Measurements from ENCODE around the gene NELFE.
"Not testable (repeated sequence)": the region's sequence is repeated elsewhere in the genome, so short reads cannot be mapped to it uniquely, and the experiment has no call there.

NELFE gene

DNA sequence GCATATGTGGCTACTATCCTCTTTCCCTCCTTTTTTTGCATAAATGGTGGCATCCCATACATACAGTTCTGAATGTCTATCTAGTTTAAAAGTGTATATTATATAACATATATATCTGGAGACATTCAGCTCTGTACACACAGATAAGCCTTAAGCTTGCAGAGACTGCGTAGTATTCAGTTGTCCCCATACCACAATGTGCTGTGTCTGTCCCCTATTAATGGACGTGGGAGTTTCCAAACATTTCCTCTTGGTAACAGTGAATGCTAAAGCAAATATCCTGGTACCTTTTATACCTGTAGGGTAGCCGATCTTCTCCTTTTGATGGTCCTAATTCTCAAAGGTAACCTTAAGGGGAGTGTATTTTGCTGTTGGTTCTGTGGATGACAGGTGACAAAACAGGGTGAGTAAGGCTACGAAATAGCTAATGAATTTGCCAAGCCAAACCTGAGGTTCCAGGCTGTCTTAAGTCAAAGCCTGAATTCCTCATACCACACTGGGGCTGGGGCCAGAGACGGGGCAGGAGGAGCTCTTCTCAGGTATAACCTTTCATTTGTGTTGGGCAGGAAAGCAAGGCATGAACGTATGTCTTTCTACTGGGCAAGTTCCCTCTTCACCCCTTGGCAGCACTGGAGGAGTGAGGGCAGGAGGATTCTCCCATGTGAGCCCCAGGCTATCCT is 39.0 kb downstream of the NELFE start:
- no peak overlapping the region for H3K27ac ChIP-seq (ENCODE audit: low read length)
- no CpG with 5 or more reads among the region's 6 CpGs for WGBS (ENCODE audit: insufficient coverage, insufficient read length)
- no peaks in the 10 kb centered on the region for H3K4me1 ChIP-seq (ENCODE audit: control insufficient read depth, insufficient read depth, low read length)
- DNase-seq (ENCODE audit: low read depth, low spot score) = no peak
- H3K27me3 ChIP-seq (ENCODE audit: control insufficient read depth, insufficient read depth, low read length) = no peaks in the 10 kb centered on the region
- no peaks in the 10 kb centered on the region for H3K9me3 ChIP-seq (ENCODE audit: control insufficient read depth, insufficient read depth, low read length)
- H3K4me3 ChIP-seq (ENCODE audit: low read length) = no peak overlapping the region
- no peaks in the 10 kb centered on the region for H3K36me3 ChIP-seq (ENCODE audit: control insufficient read depth, insufficient read depth, low read length)

DNA sequence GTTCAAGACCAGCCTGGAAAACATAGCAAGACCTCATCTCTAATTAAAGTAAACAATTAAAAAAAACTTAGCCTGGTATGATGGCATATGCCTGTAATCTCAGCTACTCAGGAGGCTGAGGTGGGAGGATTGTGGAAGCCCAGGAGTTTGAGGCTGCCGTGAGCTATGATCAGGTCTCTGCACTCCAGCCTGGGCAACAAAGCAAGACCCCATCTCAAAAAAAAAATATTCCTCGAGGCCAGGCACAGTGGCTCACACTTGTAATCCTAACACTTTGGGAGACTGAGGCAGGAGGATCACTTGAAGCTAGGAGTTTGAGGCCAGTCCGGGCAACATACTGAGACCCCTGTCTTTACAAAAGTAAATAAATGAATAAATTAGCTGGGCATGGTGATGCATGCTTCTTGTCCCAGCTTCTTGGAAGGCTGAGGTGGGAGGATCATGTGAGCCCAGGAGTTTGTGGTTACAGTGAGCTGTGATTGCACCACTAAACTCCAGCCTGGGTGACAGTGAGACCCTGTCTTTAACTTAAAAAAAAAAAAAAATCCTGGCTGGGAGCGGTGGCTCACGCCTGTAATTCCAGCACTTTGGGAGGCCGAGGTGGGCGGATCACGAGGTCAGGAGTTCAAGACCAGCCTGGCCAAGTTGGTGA is 40.6 kb downstream of the NELFE start:
- Histone ChIP-seq H3K27ac (ENCODE audit: low read length) (no peak overlapping the region), H3K4me1 (ENCODE audit: control insufficient read depth, insufficient read depth, low read length) (no peaks in the 10 kb centered on the region), H3K9me3 (ENCODE audit: control insufficient read depth, insufficient read depth, low read length) (no peaks in the 10 kb centered on the region), H3K36me3 (ENCODE audit: control insufficient read depth, insufficient read depth, low read length) (no peaks in the 10 kb centered on the region), H3K27me3 (ENCODE audit: control insufficient read depth, insufficient read depth, low read length) (no peaks in the 10 kb centered on the region), H3K4me3 (ENCODE audit: low read length) (no peak overlapping the region)
- no peak for DNase-seq (ENCODE audit: low read depth, low spot score)
- WGBS (ENCODE audit: insufficient coverage, insufficient read length) = no CpG with 5 or more reads among the region's 8 CpGs

DNA sequence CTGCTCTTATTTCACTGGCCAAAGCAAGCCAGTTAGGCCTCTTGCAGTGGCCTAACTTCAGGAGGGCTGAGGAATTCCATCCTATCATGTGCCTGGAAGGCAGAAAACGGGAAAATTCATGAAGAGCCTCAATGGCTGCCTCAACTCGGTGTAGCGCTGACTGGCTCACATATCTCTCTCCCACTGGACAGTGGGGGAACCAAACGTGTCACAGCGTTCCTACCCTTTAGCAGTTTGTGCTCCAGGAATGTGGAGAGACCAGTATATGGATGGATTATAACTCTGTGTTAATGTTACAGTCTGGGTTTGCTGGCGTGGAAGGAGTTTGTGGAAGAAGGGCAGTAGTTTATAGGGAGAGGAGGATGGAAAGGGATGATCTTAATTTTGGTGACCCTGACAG is 43.0 kb downstream of the NELFE start:
- H3K27me3 ChIP-seq (ENCODE audit: control insufficient read depth, insufficient read depth, low read length) = no peaks in the 10 kb centered on the region
- no peak overlapping the region for H3K27ac ChIP-seq (ENCODE audit: low read length)
- no peak for DNase-seq (ENCODE audit: low read depth, low spot score)
- no peaks in the 10 kb centered on the region for H3K9me3 ChIP-seq (ENCODE audit: control insufficient read depth, insufficient read depth, low read length)
- no peaks in the 10 kb centered on the region for H3K36me3 ChIP-seq (ENCODE audit: control insufficient read depth, insufficient read depth, low read length)
- no peak overlapping the region for H3K4me3 ChIP-seq (ENCODE audit: low read length)
- H3K4me1 ChIP-seq (ENCODE audit: control insufficient read depth, insufficient read depth, low read length) = no peaks in the 10 kb centered on the region
- 100% methylated on average over 1 of the region's 6 CpGs for WGBS (ENCODE audit: insufficient coverage, insufficient read length)

DNA sequence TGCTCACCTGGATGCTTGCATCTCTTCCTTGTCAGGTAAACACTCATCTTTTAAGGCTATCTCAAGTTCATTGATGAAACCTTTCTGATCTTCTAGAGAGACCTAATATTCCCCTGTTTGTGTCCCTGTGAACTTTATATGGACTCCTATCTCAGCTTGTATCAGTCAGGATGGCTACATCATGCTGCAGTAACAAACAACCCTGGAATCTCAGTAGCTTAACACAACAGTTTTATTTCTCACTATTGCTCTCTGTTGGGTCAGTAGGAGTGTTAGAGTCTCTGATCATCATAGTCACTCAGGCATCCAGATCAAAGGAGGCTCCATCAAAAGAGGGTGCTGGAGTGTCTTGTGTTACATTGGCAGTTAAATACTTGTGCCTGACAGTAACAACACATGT is 43.4 kb downstream of the NELFE start:
- no peaks in the 10 kb centered on the region for H3K36me3 ChIP-seq (ENCODE audit: control insufficient read depth, insufficient read depth, low read length)
- H3K9me3 ChIP-seq (ENCODE audit: control insufficient read depth, insufficient read depth, low read length) = no peaks in the 10 kb centered on the region
- H3K4me3 ChIP-seq (ENCODE audit: low read length) = no peak overlapping the region
- H3K27ac ChIP-seq (ENCODE audit: low read length) = no peak overlapping the region
- no peak for DNase-seq (ENCODE audit: low read depth, low spot score)
- H3K4me1 ChIP-seq (ENCODE audit: control insufficient read depth, insufficient read depth, low read length) = no peaks in the 10 kb centered on the region
- H3K27me3 ChIP-seq (ENCODE audit: control insufficient read depth, insufficient read depth, low read length) = no peaks in the 10 kb centered on the region

DNA sequence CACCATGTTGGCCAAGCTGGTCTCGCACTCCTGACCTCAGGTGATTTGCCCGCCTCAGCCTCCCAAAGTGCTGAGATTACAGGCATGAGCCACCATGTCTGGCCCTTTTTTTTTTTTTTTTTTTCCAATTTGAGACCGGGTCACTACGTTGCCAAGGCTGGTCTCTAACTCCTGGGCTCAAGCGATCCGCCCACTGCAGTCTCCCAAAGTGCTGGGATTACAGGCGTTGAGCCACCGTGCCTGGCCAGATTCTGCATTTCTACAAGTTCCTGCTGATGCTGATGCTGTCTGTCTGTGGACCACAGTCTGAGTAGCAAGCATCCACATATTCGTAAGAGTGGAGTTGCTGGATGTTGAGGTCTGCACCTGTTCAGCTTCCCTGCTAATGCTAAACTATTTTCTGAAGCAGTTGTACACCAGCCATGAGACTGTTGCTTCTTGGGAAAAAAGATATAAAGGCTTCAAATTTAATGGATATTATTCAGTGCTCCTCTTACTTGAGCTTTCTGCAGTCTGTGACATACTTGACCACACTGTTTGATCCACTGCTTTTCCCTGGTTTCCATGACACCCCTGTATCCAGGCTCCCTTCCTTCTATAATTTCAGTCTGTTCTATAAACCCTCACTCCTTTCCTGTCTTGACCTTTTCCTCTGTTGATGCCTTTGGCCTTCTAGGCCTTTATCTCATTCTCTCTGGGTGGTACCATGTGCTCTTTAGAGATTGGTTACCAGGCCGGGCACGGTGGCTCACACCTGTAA is 46.8 kb downstream of the NELFE start:
- H3K36me3 ChIP-seq (ENCODE audit: control insufficient read depth, insufficient read depth, low read length) = no peaks in the 10 kb centered on the region
- H3K4me1 ChIP-seq (ENCODE audit: control insufficient read depth, insufficient read depth, low read length) = no peaks in the 10 kb centered on the region
- H3K27ac ChIP-seq (ENCODE audit: low read length) = no peak overlapping the region
- no peak overlapping the region for H3K4me3 ChIP-seq (ENCODE audit: low read length)
- no peak for DNase-seq (ENCODE audit: low read depth, low spot score)
- no peaks in the 10 kb centered on the region for H3K9me3 ChIP-seq (ENCODE audit: control insufficient read depth, insufficient read depth, low read length)
- no peaks in the 10 kb centered on the region for H3K27me3 ChIP-seq (ENCODE audit: control insufficient read depth, insufficient read depth, low read length)
- no CpG with 5 or more reads among the region's 11 CpGs for WGBS (ENCODE audit: insufficient coverage, insufficient read length)

DNA sequence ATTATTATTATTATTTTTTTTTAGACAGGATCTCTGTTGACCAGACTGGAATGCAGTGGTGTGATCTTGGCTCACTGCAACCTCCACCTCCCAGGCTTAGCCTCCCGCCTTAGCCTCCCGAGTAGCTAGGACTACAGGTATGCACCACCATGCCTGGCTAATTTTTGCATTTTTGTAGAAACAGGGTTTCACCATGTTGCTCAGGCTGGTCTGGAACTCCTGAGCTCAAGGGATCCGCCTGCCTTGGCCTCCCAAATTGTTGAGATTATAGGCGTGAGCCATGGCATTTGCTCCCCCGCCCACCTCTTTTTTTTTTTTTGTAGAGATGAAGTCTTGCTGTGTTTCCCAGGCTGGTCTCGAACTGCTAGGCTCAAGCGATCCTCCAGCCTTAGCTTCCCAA is 49.5 kb downstream of the NELFE start:
- WGBS (ENCODE audit: insufficient coverage, insufficient read length) = no CpG with 5 or more reads among the region's 7 CpGs
- H3K27ac ChIP-seq (ENCODE audit: low read length); DNase-seq (ENCODE audit: low read depth, low spot score): not testable (repeated sequence)

DNA sequence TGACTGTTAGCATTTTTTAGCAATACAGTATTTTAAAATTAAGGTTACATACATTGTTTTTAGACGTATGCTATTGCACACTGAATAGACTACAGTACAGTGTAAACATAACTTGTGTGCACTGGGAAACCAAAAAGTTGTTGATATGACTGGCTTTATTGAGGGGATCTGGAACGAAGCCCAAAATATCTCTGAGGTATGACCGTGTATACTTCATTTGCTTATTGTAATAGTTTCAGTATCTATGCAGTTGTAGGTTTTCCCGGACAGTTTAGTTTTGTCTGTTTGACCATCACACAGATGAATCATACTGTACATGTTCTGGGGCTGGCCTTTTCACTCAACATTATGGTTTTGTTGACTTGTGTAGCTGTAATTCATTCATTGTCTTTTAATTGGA is 50.0 kb downstream of the NELFE start:
- H3K27me3 ChIP-seq (ENCODE audit: control insufficient read depth, insufficient read depth, low read length) = no peaks in the 10 kb centered on the region
- no peak for DNase-seq (ENCODE audit: low read depth, low spot score)
- H3K27ac ChIP-seq (ENCODE audit: low read length) = no peak overlapping the region
- no peaks in the 10 kb centered on the region for H3K36me3 ChIP-seq (ENCODE audit: control insufficient read depth, insufficient read depth, low read length)
- peaks cover 1% of the 10 kb centered on the region; the same call in 1 of the 2 replicates for H3K4me1 ChIP-seq (ENCODE audit: control insufficient read depth, insufficient read depth, low read length)
- no peaks in the 10 kb centered on the region for H3K9me3 ChIP-seq (ENCODE audit: control insufficient read depth, insufficient read depth, low read length)
- WGBS (ENCODE audit: insufficient coverage, insufficient read length) = no CpG with 5 or more reads among the region's 4 CpGs
- H3K4me3 ChIP-seq (ENCODE audit: low read length) = no peak overlapping the region

More for the DNA sequence above, 49.5 kb downstream of the NELFE start:
- not testable (repeated sequence) for H3K4me1 ChIP-seq (ENCODE audit: control insufficient read depth, insufficient read depth, low read length); H3K36me3 ChIP-seq (ENCODE audit: control insufficient read depth, insufficient read depth, low read length); H3K4me3 ChIP-seq (ENCODE audit: low read length); H3K27me3 ChIP-seq (ENCODE audit: control insufficient read depth, insufficient read depth, low read length); H3K9me3 ChIP-seq (ENCODE audit: control insufficient read depth, insufficient read depth, low read length)

DNA sequence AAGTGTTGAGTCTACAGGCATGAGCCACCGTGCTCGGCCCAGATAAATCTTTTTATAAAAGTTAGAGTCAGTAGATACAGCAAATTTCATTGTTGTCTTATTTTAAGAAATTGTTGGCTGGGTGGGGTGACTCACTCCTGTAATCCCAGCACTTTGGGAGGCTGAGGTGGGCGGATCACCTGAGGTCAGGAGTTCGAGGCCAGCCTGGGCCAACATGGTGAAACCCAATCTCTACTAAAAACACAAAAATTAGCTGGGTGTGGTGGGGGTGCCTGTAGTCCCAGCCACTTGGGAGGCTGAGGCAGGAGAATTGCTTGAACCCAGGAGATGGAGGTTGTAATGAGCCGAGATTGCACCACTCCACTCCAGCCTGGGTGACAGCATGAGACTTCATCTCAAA is 50.5 kb downstream of the NELFE start:
- not testable (repeated sequence) for H3K27ac ChIP-seq (ENCODE audit: low read length); H3K36me3 ChIP-seq (ENCODE audit: control insufficient read depth, insufficient read depth, low read length); H3K4me3 ChIP-seq (ENCODE audit: low read length); DNase-seq (ENCODE audit: low read depth, low spot score); H3K27me3 ChIP-seq (ENCODE audit: control insufficient read depth, insufficient read depth, low read length); H3K4me1 ChIP-seq (ENCODE audit: control insufficient read depth, insufficient read depth, low read length); H3K9me3 ChIP-seq (ENCODE audit: control insufficient read depth, insufficient read depth, low read length)
- WGBS (ENCODE audit: insufficient coverage, insufficient read length) = no CpG with 5 or more reads among the region's 5 CpGs

DNA sequence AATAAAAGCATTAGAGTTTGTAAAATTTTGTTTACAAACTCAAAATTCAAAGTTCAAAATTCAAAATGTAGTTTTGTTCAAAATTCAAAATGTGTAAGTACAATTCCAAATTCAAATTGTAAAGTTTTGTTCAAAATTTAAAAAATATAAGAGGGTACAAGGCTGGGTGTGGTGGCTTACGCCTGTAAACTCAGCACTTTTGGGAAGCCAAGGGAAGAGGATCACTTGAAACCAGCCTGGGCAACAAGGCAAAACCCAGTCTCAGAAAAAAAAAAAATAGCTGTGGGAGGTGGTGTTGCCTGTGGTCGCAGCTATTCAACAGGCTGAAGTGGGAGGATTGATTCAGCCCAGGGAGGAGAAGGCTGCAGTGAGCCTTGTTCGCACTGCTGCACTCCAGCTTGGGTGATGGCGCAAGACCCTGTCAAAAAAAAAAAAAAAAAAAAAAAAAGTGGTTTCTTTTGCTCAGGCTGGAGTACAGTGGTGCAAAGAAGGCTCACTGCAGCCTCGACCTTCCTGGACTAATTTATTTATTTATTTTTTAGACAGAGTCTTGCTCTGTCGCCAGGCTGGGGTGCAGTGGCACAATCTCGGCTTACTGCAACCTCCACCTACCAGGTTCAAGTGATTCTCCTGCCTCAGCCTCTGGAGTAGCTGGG is 51.5 kb downstream of the NELFE start:
- no peak overlapping the region for H3K27ac ChIP-seq (ENCODE audit: low read length)
- H3K9me3 ChIP-seq (ENCODE audit: control insufficient read depth, insufficient read depth, low read length) = no peaks in the 10 kb centered on the region
- H3K27me3 ChIP-seq (ENCODE audit: control insufficient read depth, insufficient read depth, low read length) = no peaks in the 10 kb centered on the region
- no peaks in the 10 kb centered on the region for H3K36me3 ChIP-seq (ENCODE audit: control insufficient read depth, insufficient read depth, low read length)
- H3K4me3 ChIP-seq (ENCODE audit: low read length) = no peak overlapping the region
- no peak for DNase-seq (ENCODE audit: low read depth, low spot score)
- WGBS (ENCODE audit: insufficient coverage, insufficient read length) = no CpG with 5 or more reads among the region's 7 CpGs
- peaks cover 1% of the 10 kb centered on the region; the same call in 1 of the 2 replicates for H3K4me1 ChIP-seq (ENCODE audit: control insufficient read depth, insufficient read depth, low read length)

DNA sequence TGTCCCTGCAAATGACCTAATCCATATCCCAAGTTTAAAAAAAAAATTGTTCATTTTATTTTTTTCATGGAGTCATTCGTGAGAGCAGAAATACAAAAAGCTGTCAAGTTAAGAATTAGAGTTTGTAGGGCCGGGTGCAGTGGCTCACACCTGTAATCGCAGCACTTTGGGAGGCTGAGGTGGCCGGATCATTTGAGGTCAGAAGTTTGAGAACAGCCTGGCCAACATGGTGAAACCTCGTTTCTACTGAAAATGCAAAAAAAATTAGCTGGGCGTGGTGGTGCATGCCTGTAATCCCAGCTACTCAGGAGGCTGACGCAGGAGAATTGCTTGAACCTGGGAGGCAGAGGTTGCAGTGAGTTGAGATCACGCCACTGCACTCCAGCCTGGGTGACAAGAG is 52.0 kb downstream of the NELFE start:
- not testable (repeated sequence) for H3K27ac ChIP-seq (ENCODE audit: low read length); H3K27me3 ChIP-seq (ENCODE audit: control insufficient read depth, insufficient read depth, low read length); H3K4me3 ChIP-seq (ENCODE audit: low read length); H3K9me3 ChIP-seq (ENCODE audit: control insufficient read depth, insufficient read depth, low read length); DNase-seq (ENCODE audit: low read depth, low spot score); H3K4me1 ChIP-seq (ENCODE audit: control insufficient read depth, insufficient read depth, low read length); H3K36me3 ChIP-seq (ENCODE audit: control insufficient read depth, insufficient read depth, low read length)
- no CpG with 5 or more reads among the region's 8 CpGs for WGBS (ENCODE audit: insufficient coverage, insufficient read length)
